Glutamatergic neuron (in vitro differentiated cells): ENCODE measurements around the gene RNF126. TPM values are rescaled to one million over a fixed set of nuclear protein-coding genes. Genes with fewer than 3 reads are reported as not detected.
"Not testable (repeated sequence)": the region's sequence is repeated elsewhere in the genome, so short reads cannot be mapped to it uniquely, and the experiment has no call there.

Source experiments
- DNase-seq: peaks from one replicate; pipeline ENCODE4 v3.0.0; 2022
- H3K27ac Mint-ChIP-seq: one replicate; pipeline ENCODE4 v1.8.0; 2020; ENCODE audit warnings: mild to moderate bottlenecking, mixed read lengths, inconsistent platforms; ENCODE audit not compliant: unreplicated experiment
- H3K27me3 Mint-ChIP-seq: one replicate; pipeline ENCODE4 v1.8.0; 2020; ENCODE audit warnings: mild to moderate bottlenecking, moderate library complexity, mixed read lengths, inconsistent platforms; ENCODE audit not compliant: unreplicated experiment
- H3K36me3 Mint-ChIP-seq: one replicate; pipeline ENCODE4 v1.8.0; 2020; ENCODE audit warnings: mild to moderate bottlenecking, mixed read lengths, inconsistent platforms; ENCODE audit not compliant: unreplicated experiment
- H3K4me1 Mint-ChIP-seq: one replicate; pipeline ENCODE4 v1.8.0; 2020; ENCODE audit warnings: mild to moderate bottlenecking, low read depth, mixed read lengths, inconsistent platforms; ENCODE audit not compliant: unreplicated experiment
- H3K4me3 Mint-ChIP-seq: one replicate; pipeline ENCODE4 v1.8.0; 2020; ENCODE audit warnings: mild to moderate bottlenecking, mixed read lengths, inconsistent platforms; ENCODE audit not compliant: unreplicated experiment
- H3K9me3 Mint-ChIP-seq: one replicate; pipeline ENCODE4 v1.8.0; 2020; ENCODE audit warnings: mild to moderate bottlenecking, moderate library complexity, mixed read lengths, inconsistent platforms; ENCODE audit not compliant: unreplicated experiment
- CTCF ChIP-seq: fragments of 200-600 bp; sonication (generic); IDR thresholded peaks from one replicate; pipeline ENCODE4 v1.5.0; 2021; ENCODE audit not compliant: partially characterized antibody, unreplicated experiment
- total RNA-seq: library from RNA; stranded (reverse); fragmentation: NEBNext Ultra II Directional; extraction: Animal tissue kit (Norgen Biotek cat#: 25700); gene quantifications from one replicate; pipeline ENCODE4 v1.2.1, GENCODE V29; 2021; ENCODE audit not compliant: unreplicated experiment

RNF126 gene
- total RNA-seq, 1 donor from 2014 or later = 51.7 TPM

- no peak for TF ChIP-seq CTCF
- no peak overlapping the region for H3K27ac Mint-ChIP-seq
- H3K9me3 Mint-ChIP-seq = peaks cover 5% of the 10 kb centered on the region
- no peaks in the 10 kb centered on the region for H3K36me3 Mint-ChIP-seq
- no peaks in the 10 kb centered on the region for H3K4me1 Mint-ChIP-seq
- H3K4me3 Mint-ChIP-seq = no peak overlapping the region
- no peak for DNase-seq
- peaks cover 6% of the 10 kb centered on the region for H3K27me3 Mint-ChIP-seq
Measured at GRCh38 chr19:703329-703650, 40.3 kb upstream of the RNF126 start.

- not testable (repeated sequence) for H3K27ac Mint-ChIP-seq, H3K4me3 Mint-ChIP-seq, H3K4me1 Mint-ChIP-seq, DNase-seq, H3K9me3 Mint-ChIP-seq, H3K27me3 Mint-ChIP-seq, H3K36me3 Mint-ChIP-seq
Measured at GRCh38 chr19:702847-703246, 39.8 kb upstream of the RNF126 start.

GRCh38 chr19:699885-700284, 36.9 kb upstream of the RNF126 start:
- not testable (repeated sequence) for H3K36me3 Mint-ChIP-seq

GRCh38 chr19:698529-698928, 35.5 kb upstream of the RNF126 start:
- not testable (repeated sequence) for H3K27me3 Mint-ChIP-seq, H3K36me3 Mint-ChIP-seq, DNase-seq, H3K9me3 Mint-ChIP-seq, H3K27ac Mint-ChIP-seq, H3K4me1 Mint-ChIP-seq, H3K4me3 Mint-ChIP-seq

More at GRCh38 chr19:699885-700284, 36.9 kb upstream of the RNF126 start:
- not testable (repeated sequence) for H3K27ac Mint-ChIP-seq, H3K4me3 Mint-ChIP-seq, H3K27me3 Mint-ChIP-seq, H3K4me1 Mint-ChIP-seq, H3K9me3 Mint-ChIP-seq, DNase-seq

GRCh38 chr19:695352-695949, 32.4 kb upstream of the RNF126 start, which contains the start of gene PRSS57:
Gene PRSS57, minus strand, starts transcription at chr19:695452. Its CDS starts 22 bp downstream, at chr19:695430.
- no peak for DNase-seq
- no peak for TF ChIP-seq CTCF
- Mint-ChIP-seq H3K9me3 (peaks cover 3% of the 10 kb centered on the region), H3K27me3 (no peaks in the 10 kb centered on the region), H3K4me1 (no peaks in the 10 kb centered on the region), H3K36me3 (no peaks in the 10 kb centered on the region), H3K27ac (no peak within 1 kb of the TSS), H3K4me3 (no peak within 1 kb of the TSS)

GRCh38 chr19:694481-695351, 31.7 kb upstream of the RNF126 start:
- no peak for TF ChIP-seq CTCF
- no peak for DNase-seq
- H3K36me3 Mint-ChIP-seq = no peaks in the 10 kb centered on the region

More at GRCh38 chr19:694481-695351, 31.7 kb upstream of the RNF126 start:
- Mint-ChIP-seq H3K27ac (no peak overlapping the region), H3K27me3 (no peaks in the 10 kb centered on the region), H3K4me1 (no peaks in the 10 kb centered on the region), H3K4me3 (no peak overlapping the region), H3K9me3 (peaks cover 3% of the 10 kb centered on the region)
